GM21381 (cell line): ENCODE measurements around the gene TAF1A.

Source experiments
- ATAC-seq: cut with Tn5 transposase; IDR thresholded peaks from one replicate; pipeline ENCODE4 v1.9.1; 2021; ENCODE audit warnings: mild to moderate bottlenecking, moderate library complexity; ENCODE audit not compliant: unreplicated experiment

TAF1A gene

DNA sequence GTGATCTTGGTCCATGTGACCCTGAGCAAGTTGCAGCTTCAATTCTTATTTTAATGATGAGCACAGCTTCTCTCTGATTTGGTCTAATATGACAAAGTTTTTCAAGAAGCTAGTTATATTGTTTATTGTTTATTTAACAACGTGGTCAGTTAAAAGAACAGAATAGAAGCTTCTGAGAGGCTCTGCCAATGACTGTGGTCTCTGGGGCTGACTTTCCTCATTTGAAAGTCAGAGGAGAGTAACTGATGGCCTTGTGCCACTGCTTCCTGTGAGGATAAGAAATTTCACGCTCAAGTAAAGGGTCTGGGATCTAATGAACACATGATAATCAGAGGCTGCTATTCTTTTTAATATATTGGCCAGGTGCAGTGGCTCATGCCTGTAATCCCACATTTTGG is 49.1 kb downstream of the TAF1A start:
- no peak for ATAC-seq

DNA sequence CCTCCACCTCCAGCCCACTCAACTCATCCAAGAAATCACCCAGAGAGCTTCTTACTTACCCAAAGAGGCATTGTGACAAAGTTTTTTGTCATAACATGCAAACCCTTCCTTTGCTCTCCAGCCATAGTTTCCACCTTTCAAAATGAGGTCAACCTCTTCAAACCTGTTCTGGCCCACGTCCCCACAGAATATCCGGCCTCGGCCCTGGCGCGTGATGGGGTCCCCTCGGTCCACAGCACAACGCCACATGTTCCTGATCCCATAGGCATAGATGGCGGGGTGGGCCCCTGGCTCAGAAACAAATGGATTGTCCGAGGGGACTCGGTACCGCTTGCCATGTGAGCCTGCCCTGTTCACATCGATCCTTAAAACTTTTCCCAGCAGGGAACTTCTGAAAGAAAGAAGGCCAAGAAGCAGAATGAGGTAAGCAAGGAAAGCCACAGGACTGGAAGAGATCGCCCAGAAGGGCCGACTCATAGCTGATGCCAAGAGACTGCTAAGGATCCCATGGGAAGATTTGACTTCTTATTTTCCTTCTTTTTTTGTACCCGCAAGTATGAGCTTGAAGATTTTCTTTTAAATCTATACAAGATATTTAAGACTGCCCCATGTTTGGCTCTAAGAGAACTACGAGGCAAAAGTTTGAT is 49.7 kb downstream of the TAF1A start:
- ATAC-seq = no peak

- no peak for ATAC-seq
Observed at GRCh38 chr1:222535455-222535854, 54.3 kb downstream of the TAF1A start.

- ATAC-seq = no peak
Observed at GRCh38 chr1:222530852-222531251, 58.9 kb downstream of the TAF1A start.

DNA sequence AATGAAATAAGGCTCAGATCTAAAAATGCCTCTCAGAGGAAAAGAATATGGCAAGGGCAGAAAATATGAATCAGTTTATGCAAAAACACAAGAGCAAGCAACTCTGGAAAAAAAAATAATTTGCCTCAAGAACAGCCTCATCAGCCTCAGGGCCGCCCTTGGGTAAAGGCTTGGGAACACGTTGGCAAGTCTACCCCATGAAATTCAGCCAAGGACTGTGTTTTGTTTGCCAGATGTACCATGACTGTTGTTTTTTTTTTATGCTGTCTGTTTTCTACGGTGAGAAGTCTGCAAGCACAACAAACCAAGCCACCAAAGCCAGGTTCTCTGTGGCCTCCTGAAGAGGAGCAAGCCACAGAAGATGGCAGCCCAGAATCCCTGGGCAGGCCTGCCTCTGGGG is 59.8 kb downstream of the TAF1A start:
- ATAC-seq = no peak

DNA sequence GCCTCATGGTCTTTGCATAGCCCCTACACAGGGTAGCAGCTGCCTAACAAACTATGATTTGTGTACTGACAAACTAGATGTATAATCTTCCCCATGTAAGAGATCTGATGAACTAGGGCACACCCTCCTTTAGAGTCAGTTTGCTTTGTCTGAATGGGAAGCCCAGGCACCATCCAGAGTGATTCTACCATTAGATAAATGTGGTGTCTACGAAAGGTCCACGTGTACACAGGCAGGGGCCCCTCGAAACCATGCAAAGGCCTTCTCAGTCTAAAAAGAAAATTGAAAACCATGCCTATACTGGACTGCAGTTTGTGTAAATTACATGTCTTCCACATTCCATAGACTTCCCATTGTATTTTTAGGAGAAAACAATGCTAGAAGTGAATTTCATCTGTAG is 60.6 kb downstream of the TAF1A start:
- no peak for ATAC-seq

GRCh38 chr1:222525951-222526350 is 63.8 kb downstream of the TAF1A start:
- no peak for ATAC-seq

DNA sequence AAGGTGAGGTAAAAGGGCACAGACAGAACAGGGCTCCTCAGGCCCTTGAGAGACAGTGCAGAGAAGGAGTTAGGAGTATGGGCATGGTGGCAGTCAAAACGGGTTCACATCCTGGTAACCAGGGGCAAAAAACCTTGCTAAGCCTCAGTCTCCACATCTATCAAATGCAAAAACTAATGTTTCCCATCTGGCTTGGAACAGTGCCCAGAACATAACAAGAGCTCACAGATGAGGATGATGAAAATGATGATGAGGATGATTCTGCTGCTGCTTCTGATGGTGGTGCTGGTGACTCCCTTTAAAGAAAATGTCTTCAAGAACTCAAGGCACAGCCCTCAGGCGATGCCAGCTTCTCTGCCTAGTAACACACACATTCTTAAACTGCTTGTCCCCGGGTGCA is 65.9 kb downstream of the TAF1A start:
- ATAC-seq = no peak

- no peak for ATAC-seq
Observed at GRCh38 chr1:222522105-222522915, 67.4 kb downstream of the TAF1A start.

- no peak for ATAC-seq
Observed at GRCh38 chr1:222521299-222522104, 68.2 kb downstream of the TAF1A start.
